ENCODE measurements around the gene UNC45B.

- no peak for TF ChIP-seq POLR2A (IDR thresholded peaks at IDR 0.05)
- TF ChIP-seq, protein P1, sequence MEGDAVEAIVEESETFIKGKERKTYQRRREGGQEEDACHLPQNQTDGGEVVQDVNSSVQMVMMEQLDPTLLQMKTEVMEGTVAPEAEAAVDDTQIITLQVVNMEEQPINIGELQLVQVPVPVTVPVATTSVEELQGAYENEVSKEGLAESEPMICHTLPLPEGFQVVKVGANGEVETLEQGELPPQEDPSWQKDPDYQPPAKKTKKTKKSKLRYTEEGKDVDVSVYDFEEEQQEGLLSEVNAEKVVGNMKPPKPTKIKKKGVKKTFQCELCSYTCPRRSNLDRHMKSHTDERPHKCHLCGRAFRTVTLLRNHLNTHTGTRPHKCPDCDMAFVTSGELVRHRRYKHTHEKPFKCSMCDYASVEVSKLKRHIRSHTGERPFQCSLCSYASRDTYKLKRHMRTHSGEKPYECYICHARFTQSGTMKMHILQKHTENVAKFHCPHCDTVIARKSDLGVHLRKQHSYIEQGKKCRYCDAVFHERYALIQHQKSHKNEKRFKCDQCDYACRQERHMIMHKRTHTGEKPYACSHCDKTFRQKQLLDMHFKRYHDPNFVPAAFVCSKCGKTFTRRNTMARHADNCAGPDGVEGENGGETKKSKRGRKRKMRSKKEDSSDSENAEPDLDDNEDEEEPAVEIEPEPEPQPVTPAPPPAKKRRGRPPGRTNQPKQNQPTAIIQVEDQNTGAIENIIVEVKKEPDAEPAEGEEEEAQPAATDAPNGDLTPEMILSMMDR (IDR thresholded peaks at IDR 0.05) = no peak
Observed at GRCh38 chr17:35167046-35167445, 19.4 kb downstream of the UNC45B start.
